Endodermal cell (in vitro differentiated cells): Measurements from ENCODE around the gene FZD10. TPM values are rescaled to one million over a fixed set of nuclear protein-coding genes. Genes with fewer than 3 reads are reported as not detected.

Experiments used
- DNase-seq: peaks from one replicate; pipeline ENCODE4 v3.0.0-alpha.2; 2017
- H3K27ac ChIP-seq: 2 replicates; pipeline ENCODE4 v1.5.1; 2013; ENCODE audit warnings: mild to moderate bottlenecking, low read depth, low read length, moderate library complexity
- H3K27me3 ChIP-seq: 2 replicates; pipeline ENCODE4 v1.6.1; 2013; ENCODE audit warnings: mild to moderate bottlenecking, low read length, moderate library complexity; ENCODE audit not compliant: insufficient read depth, control insufficient read depth, poor library complexity, severe bottlenecking
- H3K36me3 ChIP-seq: 2 replicates; pipeline ENCODE4 v1.7.0; 2013; ENCODE audit warnings: mild to moderate bottlenecking, low read length, moderate library complexity; ENCODE audit not compliant: control insufficient read depth, insufficient read depth
- H3K4me1 ChIP-seq: one replicate; pipeline ENCODE4 v1.7.0; 2013; ENCODE audit warnings: low read length; ENCODE audit not compliant: control insufficient read depth, insufficient read depth
- H3K4me3 ChIP-seq: 2 replicates; pipeline ENCODE4 v1.5.1; 2013; ENCODE audit warnings: mild to moderate bottlenecking, low read length, moderate library complexity
- H3K9ac ChIP-seq: 2 replicates; pipeline ENCODE4 v1.6.1; 2013; ENCODE audit warnings: mild to moderate bottlenecking, low read length, moderate library complexity; ENCODE audit not compliant: poor library complexity, severe bottlenecking; ENCODE audit errors: extremely low read depth
- H3K9me3 ChIP-seq: 2 replicates; pipeline ENCODE4 v1.6.1; 2013; ENCODE audit warnings: mild to moderate bottlenecking, low read length, moderate library complexity; ENCODE audit not compliant: control insufficient read depth
- H3K27ac Mint-ChIP-seq: 2 replicates; pipeline ENCODE4 v1.8.0; 2020; ENCODE audit warnings: mixed read lengths
- H3K27me3 Mint-ChIP-seq: 2 replicates; pipeline ENCODE4 v1.8.0; 2021; ENCODE audit warnings: mild to moderate bottlenecking, mixed read lengths; ENCODE audit not compliant: insufficient read depth
- H3K36me3 Mint-ChIP-seq: 2 replicates; pipeline ENCODE4 v1.8.0; 2020; ENCODE audit warnings: low read depth, mixed read lengths
- H3K4me1 Mint-ChIP-seq: 2 replicates; pipeline ENCODE4 v1.8.0; 2020; ENCODE audit warnings: mixed read lengths
- H3K4me3 Mint-ChIP-seq: 2 replicates; pipeline ENCODE4 v1.8.0; 2020; ENCODE audit warnings: mild to moderate bottlenecking, moderate library complexity, mixed read lengths
- H3K9me3 Mint-ChIP-seq: 2 replicates; pipeline ENCODE4 v1.8.0; 2020; ENCODE audit warnings: mild to moderate bottlenecking, mixed read lengths
- CTCF ChIP-seq: fragments of 200-600 bp; sonication (generic); conservative IDR thresholded peaks from 2 replicates; pipeline ENCODE4 v1.5.0; 2021; ENCODE audit warnings: antibody characterized with exemption, mild to moderate bottlenecking
- WGBS, 2 experiments: methylation state at CpG; one replicate each; pipeline versions ENCODE4 v1.1.5 to v1.1.7; 2013; ENCODE audit warnings: missing lambda C conversion rate in 2 of 2, mixed read lengths in 1 of 2; ENCODE audit not compliant: insufficient coverage in 1 of 2, insufficient read length in 1 of 2; 5-methylcytosine and 5-hydroxymethylcytosine counted together
- total RNA-seq, 2 donors: library from RNA; stranded (reverse); fragmentation: NEBNext Ultra II Directional in 1 of 2; extraction: Animal tissue kit (Norgen Biotek cat#: 25700) in 1 of 2; gene quantifications; 2 replicates in 1 of 2; 3 replicates in 1 of 2; pipeline ENCODE4 v1.2.1, GENCODE V29; 2021

Gene FZD10
- total RNA-seq, 2 donors from 2014 or later: 0.18 TPM; not detected in 1

DNA sequence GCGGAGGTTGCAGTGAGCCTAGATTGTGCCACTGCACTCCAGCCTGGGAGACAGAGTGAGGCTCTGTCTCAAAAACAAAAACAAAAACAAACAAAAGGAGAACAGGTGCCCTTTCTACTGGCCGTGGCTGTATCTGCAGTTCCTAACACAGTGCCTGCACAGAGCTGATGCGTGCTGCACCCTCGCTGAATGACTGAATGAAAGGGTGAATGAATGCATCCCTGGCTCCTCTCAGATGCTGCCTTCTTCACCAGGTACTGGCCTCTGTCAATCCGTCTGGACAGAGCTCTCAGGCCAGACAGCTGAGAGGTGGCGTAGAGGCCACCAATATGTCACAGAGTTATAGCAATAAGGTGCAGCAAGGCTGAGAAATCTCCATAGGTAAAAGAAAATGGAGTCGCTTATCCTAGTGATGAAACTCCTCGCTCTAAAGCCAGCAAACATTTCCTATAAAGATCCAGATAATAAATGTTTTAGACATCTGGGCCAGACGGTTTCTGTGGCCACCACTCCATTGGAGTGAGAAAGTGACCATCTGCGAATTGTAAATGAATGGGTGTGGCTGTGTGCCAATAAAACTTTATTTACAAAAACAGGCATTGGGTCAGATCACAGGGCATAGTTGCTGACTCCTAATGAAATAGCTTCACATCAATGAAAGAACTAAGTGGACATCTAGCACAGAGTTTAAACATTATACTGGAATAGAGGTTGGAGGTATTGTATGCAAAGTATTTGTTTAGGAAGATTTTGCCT lies 15.9 kb upstream of the FZD10 start:
- H3K9ac ChIP-seq: no peak overlapping the region
- Mint-ChIP-seq H3K36me3 (no peaks in the 10 kb centered on the region), H3K4me3 (no peak overlapping the region), H3K4me1 (peaks cover 3% of the 10 kb centered on the region), H3K27ac (no peak overlapping the region), H3K9me3 (no peaks in the 10 kb centered on the region), H3K27me3 (peaks cover 99% of the 10 kb centered on the region)
- 85 to 93% methylated on average over 6 to 10 of the region's 10 CpGs for WGBS, 2 experiments
- DNase-seq: no peak
- H3K36me3 ChIP-seq: no peaks in the 10 kb centered on the region
- no peak overlapping the region for H3K4me3 ChIP-seq
- H3K9me3 ChIP-seq: no peaks in the 10 kb centered on the region
- peaks cover 93% of the 10 kb centered on the region for H3K27me3 ChIP-seq
- no peak overlapping the region for H3K27ac ChIP-seq
- no peak for TF ChIP-seq CTCF
- H3K4me1 ChIP-seq: no peaks in the 10 kb centered on the region

- Histone ChIP-seq H3K4me1 (no peaks in the 10 kb centered on the region), H3K27ac (no peak overlapping the region), H3K4me3 (no peak overlapping the region), H3K36me3 (no peaks in the 10 kb centered on the region), H3K27me3 (peaks cover 96% of the 10 kb centered on the region), H3K9ac (no peak overlapping the region), H3K9me3 (no peaks in the 10 kb centered on the region)
- peaks cover 99% of the 10 kb centered on the region for H3K27me3 Mint-ChIP-seq
- WGBS, 2 experiments: 74 to 79% methylated on average over 8 of the region's 8 CpGs
- H3K36me3 Mint-ChIP-seq: no peaks in the 10 kb centered on the region
- H3K27ac Mint-ChIP-seq: no peak overlapping the region
- no peak for TF ChIP-seq CTCF
- DNase-seq: no peak
- H3K4me3 Mint-ChIP-seq: no peak overlapping the region
- no peaks in the 10 kb centered on the region for H3K4me1 Mint-ChIP-seq
- no peaks in the 10 kb centered on the region for H3K9me3 Mint-ChIP-seq
Observed at GRCh38 chr12:130147875-130148596, 14.2 kb upstream of the FZD10 start.

GRCh38 chr12:130151846-130152245 lies 10.4 kb upstream of the FZD10 start:
- Mint-ChIP-seq H3K27ac (no peak overlapping the region), H3K4me1 (no peaks in the 10 kb centered on the region), H3K36me3 (no peaks in the 10 kb centered on the region), H3K4me3 (no peak overlapping the region), H3K9me3 (no peaks in the 10 kb centered on the region), H3K27me3 (peaks cover 95% of the 10 kb centered on the region)
- Histone ChIP-seq H3K9me3 (no peaks in the 10 kb centered on the region), H3K4me1 (no peaks in the 10 kb centered on the region), H3K36me3 (no peaks in the 10 kb centered on the region), H3K4me3 (no peak overlapping the region), H3K27me3 (peaks cover 94% of the 10 kb centered on the region), H3K9ac (no peak overlapping the region), H3K27ac (no peak overlapping the region)
- no peak for TF ChIP-seq CTCF
- 86 to 100% methylated on average over 1 to 9 of the region's 9 CpGs for WGBS, 2 experiments
- no peak for DNase-seq
